ENCODE results near the gene B4GALT2. TPM values are rescaled to one million over a fixed set of nuclear protein-coding genes. Genes with fewer than 3 reads are reported as not detected.

Gene B4GALT2
- total RNA-seq, 1 donor from 2014 or later: 119 TPM

DNA sequence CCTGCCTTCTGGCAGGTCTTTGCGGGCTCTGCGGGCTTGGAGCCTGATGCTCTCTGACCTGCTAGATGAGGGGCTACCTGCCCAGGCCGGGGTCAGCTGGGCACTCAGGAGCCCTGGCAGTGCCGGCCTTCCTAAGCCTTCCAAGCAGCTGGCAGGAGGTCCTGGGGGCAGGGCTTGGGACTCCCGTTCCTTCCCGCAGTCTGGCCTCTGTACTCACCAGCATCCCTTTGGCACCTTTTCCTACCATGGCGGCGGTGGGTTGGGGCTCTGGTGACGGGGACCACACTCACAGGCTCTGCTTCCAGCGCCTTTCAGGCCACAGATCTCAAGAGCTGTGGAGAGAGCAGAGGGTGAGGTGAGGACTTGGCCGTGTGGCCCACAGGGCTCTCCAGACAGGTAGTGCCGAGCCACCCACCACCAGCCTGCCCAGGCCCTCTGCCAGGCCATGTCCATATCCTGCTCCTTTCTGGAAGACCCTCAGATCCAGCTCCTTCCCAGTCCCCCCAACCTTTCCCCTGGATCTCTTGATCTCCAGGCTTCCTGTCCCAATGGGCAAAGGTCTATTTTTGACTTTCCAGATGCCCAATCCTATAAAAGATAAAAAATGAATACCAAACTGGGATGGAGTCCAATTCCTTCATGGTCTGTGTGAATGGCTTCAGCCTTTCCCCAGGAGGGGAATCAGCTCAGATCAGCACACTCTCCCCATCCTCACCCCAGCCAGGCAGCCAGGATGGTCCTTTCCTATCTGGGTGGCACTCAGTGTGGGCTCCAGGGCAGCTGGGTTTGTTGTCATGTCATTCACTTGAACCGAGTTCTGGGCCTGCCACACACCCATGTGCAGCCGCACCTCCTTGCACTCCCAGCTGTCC is 45.3 kb downstream of the B4GALT2 start:
- FAIRE-seq (no peak), DNase-seq (ENCODE audit: low spot score in 2 of 2) (no peak)

DNA sequence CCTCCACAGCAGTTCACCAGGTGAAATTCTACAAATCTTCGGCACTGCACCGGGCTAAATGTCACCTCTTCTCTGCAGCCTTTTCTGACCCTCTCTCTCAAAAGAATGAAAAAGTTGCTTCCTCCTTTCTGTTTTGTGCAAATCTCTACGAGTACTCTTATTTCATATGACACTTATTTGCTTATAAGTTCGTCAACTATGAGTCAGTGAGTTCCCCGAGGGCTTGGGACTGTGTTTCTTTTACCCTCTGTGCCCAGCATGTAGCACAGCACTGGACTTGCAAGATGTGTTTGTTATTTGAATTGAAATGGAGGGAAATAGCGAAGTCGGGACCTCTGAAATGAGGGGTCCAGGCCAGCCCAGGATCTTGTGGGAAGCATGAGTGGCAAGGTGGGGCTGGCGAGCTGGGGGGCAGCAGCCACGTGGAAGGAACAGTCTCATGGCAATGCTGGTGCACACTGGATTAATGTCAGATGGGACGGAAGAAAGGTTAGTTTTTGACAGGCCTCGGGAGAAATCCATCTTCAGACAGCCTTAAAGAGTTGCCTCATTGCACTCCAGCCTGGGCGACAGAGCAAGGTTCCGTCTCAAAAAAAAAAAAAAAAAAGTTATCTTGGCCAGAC is 46.0 kb downstream of the B4GALT2 start:
- FAIRE-seq: no peak
- no peak for DNase-seq (ENCODE audit: low spot score in 2 of 2)

DNA sequence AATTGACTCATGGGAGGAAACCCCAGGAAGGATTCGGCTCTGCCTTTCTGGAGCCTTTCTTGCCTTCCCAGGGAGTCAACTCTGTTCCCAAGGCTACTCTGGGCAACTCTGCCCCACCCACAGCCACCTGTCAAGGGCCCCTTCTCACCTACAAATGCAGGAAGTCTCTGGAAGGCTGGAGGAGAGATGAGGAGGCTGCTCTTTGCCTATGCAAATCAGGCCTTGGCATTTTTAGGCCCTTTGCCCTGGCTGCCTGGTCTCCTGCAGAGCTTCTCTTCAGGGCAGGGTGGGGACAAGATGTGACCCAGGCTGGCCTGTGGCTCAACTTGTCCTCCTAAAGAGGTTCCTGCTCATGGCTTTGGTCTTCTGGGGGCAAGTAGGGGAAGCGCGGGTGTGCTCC is 46.8 kb downstream of the B4GALT2 start:
- FAIRE-seq: no peak

DNA sequence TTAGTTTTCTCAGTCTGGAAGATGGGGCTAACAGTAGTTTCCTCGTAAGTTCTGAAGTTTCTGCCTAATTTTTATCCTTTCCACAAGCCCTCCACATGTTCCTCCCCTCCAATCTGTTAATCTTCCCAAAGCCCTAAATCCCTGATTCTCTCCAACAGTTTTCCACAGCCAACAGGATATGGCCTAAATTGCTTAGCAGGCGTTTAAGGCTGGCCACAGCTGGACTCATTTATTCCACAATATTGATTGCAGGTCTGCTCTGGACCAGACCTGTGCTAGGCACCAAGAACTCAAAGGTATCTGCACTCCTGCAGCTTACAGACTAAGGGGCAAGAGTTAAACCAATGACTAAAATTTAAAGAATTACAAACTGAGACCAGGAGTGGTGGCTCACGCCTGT is 48.3 kb downstream of the B4GALT2 start:
- DNase-seq (ENCODE audit: low spot score in 2 of 2) (no peak), FAIRE-seq (no peak)

More for the DNA sequence above, 46.8 kb downstream of the B4GALT2 start:
- no peak for DNase-seq (ENCODE audit: low spot score in 2 of 2)

DNA sequence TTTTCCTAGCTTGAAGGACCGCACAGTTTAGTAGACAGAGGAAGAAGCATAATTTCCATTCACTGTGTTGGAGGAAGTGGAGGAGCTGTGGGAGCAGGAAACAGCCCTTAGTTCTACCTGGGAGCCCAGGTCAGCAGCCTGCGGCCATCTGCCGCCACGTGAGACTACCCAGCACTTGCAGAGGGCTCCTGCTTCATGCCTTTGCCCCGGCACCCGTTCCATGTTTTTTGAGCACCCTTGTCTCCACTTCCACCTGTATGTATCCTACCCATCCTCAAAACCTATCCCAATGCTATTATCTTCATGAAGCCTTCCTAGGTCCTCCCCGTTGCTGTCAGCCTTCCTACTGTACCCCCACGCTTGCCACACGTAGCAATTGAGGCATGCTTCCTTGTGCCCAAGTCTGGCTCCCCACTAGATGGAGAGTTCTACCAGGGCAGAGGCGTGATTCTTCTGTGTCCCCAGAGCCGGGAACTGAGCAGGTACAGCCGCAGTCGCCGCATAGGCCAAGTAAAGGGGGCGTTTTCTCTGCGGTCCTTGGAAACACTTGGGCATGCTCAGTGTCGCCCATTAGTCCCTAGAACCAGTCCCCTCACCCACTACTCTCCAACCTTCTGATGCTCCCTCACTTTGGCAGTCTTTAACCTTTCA is 50.4 kb downstream of the B4GALT2 start:
- DNase-seq (ENCODE audit: low spot score in 2 of 2) (peak; percentile 38 to 57), FAIRE-seq (no peak)

DNA sequence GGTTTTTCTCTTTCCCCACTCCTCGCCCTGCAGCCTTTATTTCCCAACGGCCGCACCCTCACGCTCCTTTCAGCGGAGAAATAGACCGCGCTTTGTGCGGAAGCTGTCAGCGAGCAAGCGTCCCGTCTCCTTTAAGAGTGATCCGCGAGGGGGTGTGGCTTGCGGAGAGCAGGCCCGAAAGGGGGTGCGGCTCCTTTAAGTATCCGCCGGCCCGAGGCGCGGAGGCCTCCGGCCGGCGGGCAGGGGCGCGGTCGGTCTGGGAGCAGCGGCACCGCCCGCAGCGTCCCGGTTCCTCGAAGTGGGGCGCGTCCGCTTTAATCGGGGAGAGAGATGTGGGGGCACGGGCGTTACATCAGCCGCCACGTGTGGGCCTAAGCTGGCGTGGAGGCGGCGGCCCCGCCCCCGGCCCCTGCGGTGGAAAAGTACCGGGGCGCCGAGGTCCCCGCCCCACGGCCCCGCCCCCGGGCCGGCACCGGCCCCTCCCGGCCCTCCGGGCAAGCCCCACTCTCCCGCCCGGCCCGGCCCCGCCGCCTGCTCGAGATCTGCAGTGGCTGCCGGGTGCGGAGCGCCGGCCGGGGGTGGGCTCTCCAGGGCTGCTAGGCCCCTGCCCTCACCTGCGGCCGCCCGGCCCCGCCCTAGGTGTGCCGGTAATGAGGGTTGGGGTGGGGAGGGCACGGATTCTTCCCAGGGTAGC is 51.0 kb downstream of the B4GALT2 start:
- DNase-seq (ENCODE audit: low spot score in 2 of 2) (peak; percentile 88 to 95), FAIRE-seq (no peak)

DNA sequence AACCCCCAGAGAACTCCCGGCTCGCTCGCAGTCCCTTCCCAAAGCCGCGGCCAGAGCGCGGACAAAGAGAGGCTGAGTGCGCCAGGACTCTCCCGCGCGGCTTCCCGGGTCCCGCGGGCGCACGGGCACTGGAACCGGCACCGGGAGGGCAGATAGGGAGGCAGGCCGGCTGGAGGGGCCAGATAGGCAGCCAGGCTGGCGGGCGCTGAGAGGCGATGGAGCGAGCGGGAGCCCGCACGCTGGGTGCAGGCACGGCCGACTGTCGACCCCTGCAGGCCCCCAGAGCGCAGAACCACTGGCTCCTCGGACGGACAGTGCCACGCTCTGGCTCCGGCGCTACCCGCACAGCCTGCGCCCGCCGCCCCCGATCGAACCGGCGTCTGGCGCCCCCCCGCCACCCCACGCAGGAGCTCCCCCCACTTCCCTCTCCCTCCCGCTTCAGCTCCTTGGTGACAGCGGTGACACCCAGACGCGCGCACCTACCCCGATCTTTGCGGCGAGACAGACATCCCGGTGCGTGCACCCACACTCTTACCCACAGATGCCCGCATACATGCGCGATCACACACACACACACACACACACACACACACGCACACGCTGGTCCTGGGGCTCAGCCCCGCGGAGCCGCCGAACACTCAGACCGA is 51.7 kb downstream of the B4GALT2 start:
- FAIRE-seq (no peak), DNase-seq (ENCODE audit: low spot score in 2 of 2) (peak; percentile 66 to 79)

DNA sequence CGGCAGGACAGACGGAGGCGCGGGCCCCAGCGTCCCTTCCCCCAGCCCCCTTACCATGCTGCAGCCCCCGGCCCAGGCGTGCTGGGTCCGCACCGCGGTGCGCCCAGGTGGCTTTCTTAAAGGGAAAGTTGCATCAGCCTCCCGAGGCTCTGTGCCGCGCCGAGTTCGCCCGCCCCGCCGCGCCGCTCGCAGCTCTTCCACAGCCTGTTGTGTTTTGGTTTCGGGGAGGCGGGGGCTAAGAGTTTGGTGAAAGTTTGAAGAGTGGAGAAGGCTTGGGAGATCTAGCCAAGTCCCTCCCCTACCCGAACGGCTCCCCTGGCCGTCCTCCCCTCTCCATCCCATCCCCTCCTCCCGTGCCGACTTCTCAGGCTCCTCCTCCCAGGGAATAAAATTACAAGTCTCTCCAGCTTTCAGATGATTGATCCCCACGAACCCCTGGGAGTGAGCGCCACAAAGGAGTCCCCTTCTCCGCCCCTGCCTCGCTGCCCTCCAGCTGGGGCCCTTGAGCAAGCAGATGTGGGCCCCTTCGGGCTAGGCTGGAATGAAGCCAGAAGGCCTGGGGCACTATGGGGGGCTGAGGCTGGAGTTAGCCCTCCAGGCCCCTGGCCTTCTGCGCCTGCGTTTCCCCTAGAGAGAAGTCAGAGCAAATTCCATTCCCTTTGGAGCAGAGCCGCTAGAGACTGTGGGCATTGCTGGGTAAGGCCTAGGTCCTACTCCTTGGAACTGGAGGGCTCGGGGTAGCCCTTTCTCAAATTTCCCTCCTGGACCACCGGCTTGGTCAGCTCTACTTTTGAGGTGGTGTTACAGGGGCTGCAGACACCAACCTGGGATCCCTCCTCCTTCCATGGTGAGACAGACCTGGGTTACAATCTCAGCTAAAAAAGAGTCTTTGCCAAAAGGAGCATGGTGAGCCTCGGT is 52.5 kb downstream of the B4GALT2 start, which contains the start of gene SLC6A9:
TSS of gene SLC6A9 (minus strand) at position 211 of the 918 bp plus-strand sequence. CDS start 7,185 bp downstream, outside the sequence.
- peak in 1 of 2 donors; percentile 47 for DNase-seq (ENCODE audit: low spot score in 2 of 2)
- no peak for FAIRE-seq

DNA sequence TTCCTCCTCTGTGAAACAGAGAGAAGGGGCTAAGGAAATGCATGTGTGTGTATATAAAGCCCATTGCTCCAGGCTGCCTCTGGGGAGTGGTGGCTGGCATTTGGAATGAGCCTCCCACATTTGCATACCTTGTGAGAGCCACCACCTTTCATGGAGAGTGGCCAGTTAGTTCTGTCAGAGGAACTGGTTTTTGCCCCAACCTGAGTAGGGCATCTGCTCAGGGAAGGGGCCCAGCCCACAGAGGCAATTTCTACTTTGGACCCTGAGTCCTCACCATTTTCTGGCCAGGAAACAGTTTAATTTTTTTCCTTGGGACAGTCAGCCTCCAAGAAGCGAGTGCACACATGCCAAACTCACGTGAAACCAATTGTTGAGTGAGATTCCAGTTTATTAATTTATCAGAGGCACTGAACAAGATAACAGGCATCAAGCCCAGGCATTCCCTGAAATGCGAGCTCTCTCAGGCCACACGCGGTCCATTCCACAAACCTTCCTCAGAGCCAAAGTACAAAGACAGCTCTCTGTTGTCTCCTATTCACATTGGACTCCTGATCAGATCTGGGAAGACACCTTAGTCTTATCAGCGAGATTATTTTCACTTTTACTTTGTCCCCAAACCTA is 53.3 kb downstream of the B4GALT2 start:
- no peak for DNase-seq (ENCODE audit: low spot score in 2 of 2)
- FAIRE-seq: no peak

DNA sequence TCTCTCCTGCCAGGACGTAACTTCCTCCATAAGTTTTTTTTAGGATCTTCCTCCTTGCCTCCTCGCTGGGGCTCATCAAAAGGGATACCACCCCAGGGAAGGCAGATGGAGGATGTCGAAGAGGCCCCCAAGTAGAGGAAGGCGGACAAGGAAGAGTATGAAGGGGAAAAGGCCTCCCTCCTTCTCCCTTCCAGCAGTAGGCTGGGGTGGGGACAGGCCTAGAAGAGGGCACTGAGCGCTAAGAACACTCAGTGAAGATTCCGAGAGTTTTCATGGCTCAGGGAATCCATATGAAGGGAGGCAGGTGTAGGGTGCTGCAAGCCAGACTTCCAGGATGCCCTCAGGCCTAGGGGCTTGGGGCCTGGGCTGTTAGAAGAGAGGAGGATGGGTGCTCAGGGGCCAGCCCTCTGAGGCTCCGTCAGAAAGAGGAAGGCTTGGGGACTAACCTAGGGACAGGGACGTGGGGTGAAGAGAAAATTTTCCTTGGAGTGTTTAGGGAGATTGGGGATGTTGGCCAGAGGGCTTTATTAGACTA is 54.1 kb downstream of the B4GALT2 start:
- DNase-seq (ENCODE audit: low spot score in 2 of 2) (no peak), FAIRE-seq (no peak)

DNA sequence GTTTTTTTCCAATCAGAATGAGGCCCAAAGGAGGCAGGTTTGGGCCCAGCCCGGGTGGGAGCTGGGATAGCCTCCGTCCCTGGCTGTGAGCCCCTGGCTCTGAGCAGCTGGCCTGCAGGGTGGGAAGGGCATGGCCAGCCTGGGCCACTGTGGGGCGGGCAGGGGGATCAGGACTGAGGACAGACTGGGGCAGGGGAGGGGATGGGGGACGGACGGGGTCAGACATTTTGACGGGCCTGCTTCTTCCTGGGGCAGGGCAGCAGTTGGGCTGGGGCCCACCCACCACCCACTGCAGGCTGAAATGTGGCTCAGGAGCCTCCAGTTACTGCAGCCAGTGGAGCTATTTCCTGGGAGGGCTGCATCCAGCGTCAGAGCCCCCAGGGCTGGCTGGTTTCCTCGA is 54.7 kb downstream of the B4GALT2 start:
- FAIRE-seq: no peak
- no peak for DNase-seq (ENCODE audit: low spot score in 2 of 2)

DNA sequence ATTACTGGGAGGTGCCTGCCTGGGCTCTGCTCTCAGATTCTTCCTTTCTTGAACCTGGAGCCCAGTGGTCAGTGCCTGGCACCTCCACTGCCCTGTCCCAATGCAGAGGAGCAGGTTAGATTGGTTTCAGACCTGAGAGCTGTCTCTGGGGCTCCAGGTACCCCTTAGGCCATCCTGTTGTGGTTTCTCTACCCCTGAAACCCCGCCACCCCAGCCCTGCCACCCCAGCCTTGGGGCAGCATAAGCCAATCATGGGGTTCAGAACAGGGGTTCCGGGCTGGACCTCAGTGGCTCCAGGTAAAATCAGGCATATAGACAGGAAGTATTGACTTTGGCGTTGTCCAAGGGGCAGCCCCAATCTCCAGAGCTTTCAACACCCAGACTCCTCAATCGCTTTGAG is 55.4 kb downstream of the B4GALT2 start:
- FAIRE-seq: no peak
- DNase-seq (ENCODE audit: low spot score in 2 of 2): no peak

DNA sequence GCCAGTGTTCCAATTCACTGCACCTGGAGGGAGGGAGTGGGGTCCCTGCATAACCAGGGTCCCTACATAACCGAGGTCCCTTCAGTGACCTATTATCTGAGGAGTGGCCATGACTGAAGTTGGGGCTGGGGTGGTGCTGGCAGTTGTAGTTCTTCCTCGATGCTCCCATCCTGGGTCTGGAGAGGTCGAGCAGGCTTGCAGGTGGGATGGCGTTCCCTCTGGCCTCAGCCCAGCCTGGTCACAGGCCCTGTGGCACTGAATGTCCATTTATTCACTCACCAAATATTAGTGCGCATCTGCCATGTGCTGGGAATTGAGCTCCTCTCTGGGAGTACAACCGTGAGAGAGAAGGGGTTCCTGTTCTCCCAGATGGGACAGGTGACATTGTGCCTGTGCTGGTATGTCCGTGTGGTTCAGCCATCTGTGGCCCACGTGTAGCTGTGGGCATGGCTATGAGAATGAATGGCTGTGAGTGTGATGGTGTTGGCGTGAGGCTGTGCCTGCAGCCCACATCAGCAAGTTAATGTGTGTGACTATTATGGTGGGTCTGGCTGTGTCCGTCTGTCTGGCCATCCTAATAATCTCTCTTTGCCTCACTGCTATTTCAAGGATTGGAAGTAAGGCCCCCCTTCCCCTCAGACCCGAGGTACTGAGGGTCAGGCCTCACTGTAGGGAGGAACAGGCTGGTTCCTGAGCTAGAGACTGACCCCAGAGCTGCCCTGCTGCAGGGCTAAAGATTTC is 56.1 kb downstream of the B4GALT2 start:
- no peak for FAIRE-seq
- DNase-seq (ENCODE audit: low spot score in 2 of 2): no peak

DNA sequence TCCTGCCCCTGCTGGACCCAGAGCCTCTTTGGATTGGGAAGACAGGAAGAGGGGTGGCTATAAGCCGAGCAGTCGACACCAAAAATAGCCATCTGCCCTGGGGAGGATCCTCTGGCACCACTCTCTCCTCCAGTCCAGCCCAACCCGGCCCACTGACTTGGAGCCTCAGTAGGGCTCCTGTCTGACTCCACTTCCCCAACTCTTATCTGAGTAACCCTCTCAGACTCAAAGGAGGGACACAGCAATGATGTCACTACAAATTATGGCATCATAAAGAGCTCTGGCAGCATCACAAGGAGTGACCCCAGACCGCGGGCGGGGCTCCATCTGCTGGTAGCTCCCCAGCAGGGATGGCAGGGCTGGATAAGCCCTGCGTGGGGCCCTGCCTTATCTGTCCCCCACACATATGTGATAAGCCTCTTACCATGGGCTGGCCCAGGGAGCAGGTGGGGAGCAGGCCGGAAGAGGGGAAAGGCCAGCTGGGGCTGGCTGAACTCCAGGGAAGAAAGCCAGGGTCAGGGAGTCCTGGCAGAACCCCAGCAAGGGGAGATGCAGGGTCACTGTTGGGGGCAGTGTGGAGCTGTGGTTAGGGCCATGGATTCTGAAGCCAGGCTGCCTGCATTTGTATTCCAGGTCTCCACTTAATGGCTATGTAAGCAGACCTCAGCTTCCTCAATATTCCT is 56.9 kb downstream of the B4GALT2 start:
- no peak for DNase-seq (ENCODE audit: low spot score in 2 of 2)
- FAIRE-seq: no peak

DNA sequence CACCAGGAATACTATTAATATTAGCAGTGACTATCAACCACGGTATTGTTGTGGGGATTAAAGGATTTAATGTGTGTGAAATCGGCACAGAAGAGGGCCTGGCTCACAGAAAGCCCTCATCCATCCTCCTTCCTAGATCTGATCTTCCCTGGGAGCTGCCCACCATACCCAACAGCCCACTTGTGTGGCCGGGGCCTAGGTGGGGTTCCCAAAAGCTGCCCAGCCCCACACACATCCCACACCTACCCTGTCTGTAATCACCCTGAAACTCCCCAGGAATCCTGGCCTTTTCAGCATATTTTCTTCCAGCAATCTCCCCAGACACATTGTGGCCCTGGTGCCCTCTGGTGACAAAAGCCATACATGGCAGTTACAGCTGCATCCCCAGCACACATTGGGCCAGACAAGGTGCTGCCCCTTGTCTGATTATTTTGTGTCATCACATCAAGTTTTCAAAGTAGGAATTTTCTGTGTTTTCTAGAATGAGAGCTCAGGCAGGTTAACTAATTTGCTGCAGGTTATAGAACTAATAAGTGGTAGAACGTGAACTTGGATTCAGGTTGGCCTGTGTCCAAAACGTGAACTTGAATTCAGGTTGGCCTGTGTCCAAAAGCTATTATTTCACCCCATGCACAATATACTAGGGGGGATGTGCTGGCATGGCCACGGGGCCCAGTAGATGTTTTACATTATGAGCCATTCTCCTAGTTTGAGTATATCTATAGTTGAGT is 57.6 kb downstream of the B4GALT2 start:
- FAIRE-seq (no peak), DNase-seq (ENCODE audit: low spot score in 2 of 2) (peak; percentile 48 to 65)

DNA sequence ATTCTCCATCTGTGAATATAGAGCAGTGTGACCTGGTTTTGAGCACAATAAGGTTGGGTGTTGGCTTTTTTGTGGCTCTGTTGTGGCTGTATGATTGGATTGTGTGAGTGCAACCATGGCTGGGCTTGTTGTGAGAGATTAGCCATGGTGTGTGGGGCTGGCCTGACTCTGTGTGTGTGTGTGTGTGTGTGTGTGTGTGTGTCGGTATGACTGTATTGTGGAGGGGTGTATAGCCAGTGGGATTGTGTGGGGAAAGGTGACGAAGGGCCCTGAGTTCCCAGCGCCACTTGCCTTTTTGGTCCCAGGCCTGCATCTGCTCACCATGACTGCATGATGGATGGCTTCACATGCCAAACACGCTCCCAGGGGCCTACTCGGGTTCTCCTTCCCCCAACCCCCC is 58.1 kb downstream of the B4GALT2 start:
- DNase-seq (ENCODE audit: low spot score in 2 of 2) (no peak), FAIRE-seq (no peak)
